Frontal cortex (tissue), 4 donors: Measurements from ENCODE around the gene CRYM. TPM values are rescaled to one million over a fixed set of nuclear protein-coding genes. Genes with fewer than 3 reads are reported as not detected.
"Not testable (repeated sequence)": the region's sequence is repeated elsewhere in the genome, so short reads cannot be mapped to it uniquely, and the experiment has no call there.

ENCODE experiments used
- DNase-seq, 2 donors: peaks; one replicate each; pipeline ENCODE4 v3.0.0; 2012; ENCODE audit warnings: low spot score in 2 of 2
- FAIRE-seq: peaks from 2 replicates; lab custom pipeline; 2012; peaks lifted over from hg19 to GRCh38; lab: Jason Lieb, UNC
- total RNA-seq: library from RNA; depleted of rRNA; stranded (reverse); fragments of >200 nt; gene quantifications from one replicate; pipeline ENCODE4 v1.2.3, GENCODE V29; 2014
- donor health status: control.
- donor health status: control.
- donor health status: control.

The CRYM gene
- total RNA-seq, 1 donor from 2014 or later = 87.2 TPM

DNA sequence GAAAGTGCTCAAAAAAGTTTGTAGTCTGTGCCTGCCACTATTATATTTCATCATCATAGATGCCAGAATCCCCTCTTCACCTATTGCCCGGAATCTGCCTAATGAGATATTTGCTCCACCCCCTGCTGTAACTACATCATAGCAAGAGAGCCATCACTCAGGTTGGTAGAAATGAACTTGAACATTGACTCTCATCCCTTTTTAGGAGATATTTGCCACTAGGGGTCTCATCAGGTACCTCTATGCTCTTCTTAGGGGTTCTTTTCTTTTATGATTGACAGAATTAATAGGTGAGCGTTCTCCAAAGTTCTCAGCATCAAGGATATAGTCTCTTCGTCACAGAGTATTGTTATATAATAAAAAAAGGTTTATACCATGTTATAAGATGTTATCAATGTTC, 24.6 kb downstream of the CRYM start:
- FAIRE-seq (no peak), DNase-seq (no peak)

DNA sequence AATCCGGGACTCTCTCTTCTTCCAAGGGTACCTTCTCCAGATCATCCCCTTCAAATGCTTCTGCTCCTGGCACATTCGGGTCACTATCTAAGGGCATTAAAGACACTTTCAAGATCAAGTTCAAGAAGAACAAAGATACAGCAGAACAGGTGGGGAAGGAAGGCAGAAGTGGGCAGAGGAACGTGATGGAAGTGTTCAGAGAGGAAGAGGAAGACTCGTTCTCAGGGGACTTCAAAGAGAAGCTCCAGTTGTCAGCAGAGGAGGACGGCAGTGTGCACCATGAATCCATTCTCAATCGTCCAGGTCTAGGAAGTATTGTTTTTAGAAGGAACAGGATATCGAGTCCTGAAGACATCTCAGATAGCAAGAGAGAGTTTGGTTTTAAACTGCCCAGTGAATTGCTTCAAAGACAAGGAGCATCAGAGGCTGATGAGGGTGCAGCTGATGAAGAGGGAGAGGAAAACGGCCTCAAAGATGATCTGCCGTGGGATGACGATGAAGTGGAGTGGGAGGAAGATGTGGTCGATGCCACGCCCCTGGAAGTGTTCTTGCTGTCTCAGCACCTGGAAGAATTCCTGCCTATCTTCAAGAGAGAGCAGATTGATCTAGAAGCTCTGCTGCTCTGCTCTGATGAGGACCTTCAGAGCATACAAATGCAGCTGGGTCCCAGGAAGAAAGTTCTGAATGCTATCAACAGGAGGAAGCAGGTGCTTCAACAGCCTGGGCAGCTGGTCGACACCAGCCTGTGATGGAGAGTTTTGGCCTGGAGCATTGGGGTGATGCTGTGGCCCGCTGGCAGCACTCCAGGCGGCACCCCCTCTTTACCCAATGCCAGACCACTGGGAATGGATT, 27.8 kb downstream of the CRYM start:
- DNase-seq = no peak
- no peak for FAIRE-seq

DNA sequence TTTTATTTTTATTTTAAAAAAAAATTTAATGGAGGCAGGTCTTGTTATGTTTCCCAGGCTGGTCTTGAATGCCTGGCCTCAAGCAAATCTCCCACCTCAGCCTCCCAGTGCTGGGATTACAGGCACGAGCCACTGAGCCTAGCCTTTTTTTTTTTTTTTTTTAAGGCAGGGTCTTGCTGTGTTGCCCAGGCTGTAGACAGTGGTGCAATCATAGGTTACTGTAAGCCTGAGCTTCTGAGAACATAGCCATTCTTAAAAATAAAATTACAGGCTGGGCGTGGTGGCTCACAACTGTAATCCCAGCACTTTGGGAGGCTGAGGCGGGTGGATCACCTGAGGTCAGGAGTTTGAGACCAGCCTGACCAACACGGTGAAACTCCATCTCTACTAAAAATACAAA, 29.9 kb downstream of the CRYM start:
- DNase-seq = not testable (repeated sequence)

DNA sequence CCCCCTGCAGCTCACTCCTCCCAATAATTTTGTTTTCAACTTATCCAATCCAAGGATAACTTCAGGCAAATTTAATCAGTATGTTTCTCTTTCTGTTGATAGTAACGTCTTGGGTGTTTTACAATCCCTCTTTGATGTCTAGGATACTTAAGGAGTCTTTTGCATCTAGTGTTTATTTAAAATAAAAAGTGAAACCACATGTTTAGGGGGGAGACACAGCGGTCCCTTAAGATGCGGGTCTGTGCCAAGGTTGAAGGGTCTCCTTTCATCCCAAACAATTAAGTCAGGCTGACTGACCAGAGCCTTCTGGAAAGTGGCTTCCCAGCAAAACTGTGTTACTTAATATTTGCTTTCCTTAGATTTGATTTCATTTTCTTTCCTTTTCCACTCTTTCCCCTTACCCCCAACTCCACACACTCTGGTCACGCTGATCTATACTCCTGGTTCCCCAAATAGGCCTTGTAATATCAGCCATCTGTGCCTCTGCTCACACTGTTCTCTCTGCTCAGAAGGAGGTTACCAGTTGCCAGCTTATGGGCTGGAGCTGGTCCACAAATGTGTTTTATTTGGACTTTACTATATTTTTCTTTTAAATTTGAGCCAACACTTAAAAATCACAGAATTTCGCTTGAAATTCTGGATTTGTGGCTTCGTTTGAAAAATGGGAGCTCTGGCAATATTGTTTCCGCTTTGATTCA, 33.4 kb downstream of the CRYM start:
- FAIRE-seq = no peak
- no peak for DNase-seq

More for the DNA sequence above, 29.9 kb downstream of the CRYM start:
- FAIRE-seq = not testable (repeated sequence)

DNA sequence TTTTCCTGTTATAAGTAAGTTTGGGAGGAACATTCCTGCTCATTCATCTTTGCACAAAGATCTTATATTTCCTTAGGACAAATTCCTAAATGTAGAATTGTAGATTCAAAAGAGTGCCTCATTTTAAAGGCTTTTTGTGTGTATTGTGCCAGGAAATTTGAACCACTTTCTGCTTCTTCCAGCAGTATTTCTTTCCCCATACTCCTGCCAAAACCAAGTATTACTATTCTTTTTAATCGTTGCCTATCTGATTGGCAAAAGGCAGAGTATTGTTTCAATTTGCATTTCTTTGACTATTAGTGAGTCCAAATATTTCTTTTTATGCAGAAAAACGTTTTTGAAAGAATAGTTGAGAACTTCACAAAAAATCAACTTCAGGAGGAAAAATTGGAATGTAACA, 35.3 kb downstream of the CRYM start:
- no peak for FAIRE-seq
- no peak for DNase-seq

DNA sequence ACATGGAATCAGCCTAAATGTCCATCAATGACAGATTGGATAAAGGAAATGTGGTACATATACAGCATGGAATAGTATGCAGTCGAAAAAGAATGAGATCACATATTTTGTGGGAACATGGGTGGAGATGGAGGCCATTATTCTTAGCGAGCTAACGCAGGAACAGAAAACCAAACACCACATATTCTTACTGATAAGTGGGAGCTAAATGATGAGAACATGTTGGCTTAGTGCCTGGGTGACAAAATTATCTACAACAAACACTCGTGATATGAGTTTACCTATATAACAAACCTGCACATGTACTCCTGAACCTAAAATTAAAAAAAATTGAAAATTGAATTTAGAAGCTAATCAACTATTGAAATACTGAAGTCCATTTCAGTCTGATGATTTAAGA, 38.4 kb downstream of the CRYM start:
- DNase-seq = no peak
- FAIRE-seq = no peak

DNA sequence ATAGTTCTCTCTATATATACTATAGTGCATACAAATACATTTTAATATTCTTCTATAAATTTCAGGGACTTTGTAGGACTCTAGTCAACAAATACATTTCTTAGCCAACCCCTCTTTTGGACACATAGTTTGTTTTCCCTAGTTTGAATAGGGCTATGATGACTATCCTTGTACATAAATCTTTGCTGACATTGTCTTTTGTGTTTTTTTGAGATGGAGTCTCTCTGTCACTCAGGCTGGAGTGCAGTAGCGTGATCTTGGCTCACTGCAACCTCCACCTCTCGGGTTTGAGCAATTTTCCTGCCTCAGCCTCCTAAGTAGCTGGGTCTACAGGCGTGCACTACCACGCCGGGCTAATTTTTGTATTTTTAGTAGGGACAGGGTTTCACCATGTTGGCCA, 41.3 kb downstream of the CRYM start:
- FAIRE-seq (no peak), DNase-seq (no peak)

DNA sequence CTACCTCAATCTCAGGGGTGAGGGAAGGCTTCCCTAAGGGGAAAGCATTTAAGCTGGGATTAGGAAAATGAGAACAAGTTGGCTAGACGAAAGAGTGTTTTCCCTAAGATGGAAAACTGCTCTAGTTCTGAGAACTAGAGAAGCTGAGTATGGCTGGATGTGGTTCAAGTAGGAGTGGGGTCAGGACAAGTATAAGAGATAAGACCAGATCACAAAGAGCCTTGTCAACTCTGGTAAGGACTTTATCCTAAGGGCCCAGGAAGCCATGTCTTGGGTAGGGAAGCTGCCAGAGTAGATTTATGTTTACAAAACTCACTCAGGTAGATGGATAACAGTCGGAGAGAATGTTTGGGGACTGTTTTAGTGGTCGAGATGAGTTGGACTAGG, 42.9 kb downstream of the CRYM start:
- DNase-seq (no peak), FAIRE-seq (no peak)

DNA sequence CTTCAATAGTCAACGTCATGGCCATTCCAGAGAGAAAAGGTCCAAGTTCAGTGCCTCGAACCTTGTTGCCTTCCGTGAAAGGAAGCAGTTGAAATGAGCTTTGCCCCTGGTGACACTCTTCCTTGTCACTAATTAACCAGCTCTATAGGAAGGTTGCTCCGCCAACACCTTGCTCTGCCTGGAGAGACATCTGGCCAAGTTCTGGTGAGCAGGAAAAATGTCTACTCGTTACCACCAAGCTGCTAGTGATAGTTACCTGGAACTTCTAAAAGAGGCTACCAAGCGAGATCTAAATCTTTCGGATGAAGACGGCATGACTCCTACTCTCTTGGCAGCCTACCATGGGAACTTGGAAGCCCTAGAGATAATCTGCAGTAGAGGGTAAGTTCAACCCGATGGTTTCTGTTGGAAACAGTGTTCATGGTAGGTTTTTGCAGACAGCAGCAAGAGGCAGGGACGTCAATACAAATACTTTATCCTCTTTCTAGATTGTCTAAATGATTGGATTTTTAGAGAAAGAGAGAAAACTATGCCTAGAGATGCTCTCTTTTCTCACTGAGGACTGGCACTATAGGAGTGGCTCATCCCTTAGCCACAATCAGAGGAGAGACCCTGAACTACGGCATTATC, 44.5 kb downstream of the CRYM start, which contains the start of gene ANKS4B:
Gene ANKS4B (plus strand): TSS at position 179 of the 630 bp plus-strand sequence. CDS start 39 bp downstream, at position 218.
- no peak for DNase-seq
- FAIRE-seq = no peak

DNA sequence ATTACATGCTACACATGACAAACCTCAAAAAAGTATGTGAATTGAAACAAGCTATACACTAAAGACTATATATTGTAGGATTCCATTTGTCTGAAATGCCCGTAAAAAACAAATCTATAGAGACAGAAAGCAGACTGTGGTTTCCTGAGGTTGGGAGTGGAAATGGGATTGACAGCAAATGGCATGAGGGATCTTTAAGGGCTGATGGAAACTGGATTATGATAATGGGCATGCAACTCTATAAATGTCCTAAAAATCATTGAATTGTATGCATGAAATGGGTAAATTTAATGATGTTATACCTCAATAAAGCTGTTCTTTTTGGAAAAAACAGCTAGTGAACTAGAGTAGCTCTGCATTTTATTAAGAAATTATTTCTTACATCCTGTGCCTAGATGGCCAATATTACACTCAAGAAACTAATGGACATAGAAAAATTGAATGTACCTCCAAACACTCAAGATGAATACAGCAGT, 45.0 kb downstream of the CRYM start:
- DNase-seq (no peak), FAIRE-seq (no peak)

DNA sequence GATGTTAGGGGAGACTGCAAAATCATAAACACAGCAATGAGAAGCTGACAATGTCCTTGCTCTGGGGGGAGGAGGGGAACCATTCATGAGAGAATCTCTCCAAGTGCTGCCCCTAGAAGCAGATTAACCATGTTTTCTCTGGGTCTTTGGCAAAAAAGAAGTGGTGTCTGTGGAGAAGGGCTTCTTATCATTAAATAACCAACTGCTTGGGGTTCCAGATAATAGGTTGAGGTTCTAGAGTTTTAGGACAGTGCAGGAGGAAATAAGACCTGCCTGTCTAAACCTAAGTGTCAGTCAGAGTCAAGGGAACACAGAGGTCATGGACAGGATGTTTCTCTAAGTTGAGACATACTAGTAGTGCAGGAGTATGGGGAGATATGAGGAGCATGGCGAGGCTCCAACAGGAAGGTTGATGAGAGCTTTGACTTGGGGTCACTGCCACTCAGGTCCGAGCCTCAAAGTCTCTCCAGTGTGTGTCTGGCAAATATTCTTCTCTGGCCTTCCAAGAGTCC, 49.7 kb downstream of the CRYM start:
- FAIRE-seq = no peak
- no peak for DNase-seq

DNA sequence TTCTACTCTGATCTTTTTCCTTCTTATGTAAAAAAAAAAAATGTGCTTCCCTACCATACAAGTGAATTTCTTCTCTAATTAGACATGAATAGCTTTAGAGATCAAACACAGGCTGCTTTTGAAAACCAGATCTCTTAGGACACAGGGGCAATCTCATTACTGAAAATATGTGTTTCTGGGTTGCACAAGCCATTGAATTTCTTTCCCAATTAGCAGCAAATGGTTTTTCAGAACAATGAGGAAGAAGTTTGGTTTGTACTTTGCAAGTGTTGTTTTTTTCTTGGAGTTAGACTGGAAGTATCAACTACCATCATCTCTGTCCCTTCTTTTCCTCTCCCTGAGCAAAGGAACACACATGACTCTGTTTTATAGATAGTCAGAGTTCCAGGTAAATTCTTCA, 50.2 kb downstream of the CRYM start:
- no peak for DNase-seq

DNA sequence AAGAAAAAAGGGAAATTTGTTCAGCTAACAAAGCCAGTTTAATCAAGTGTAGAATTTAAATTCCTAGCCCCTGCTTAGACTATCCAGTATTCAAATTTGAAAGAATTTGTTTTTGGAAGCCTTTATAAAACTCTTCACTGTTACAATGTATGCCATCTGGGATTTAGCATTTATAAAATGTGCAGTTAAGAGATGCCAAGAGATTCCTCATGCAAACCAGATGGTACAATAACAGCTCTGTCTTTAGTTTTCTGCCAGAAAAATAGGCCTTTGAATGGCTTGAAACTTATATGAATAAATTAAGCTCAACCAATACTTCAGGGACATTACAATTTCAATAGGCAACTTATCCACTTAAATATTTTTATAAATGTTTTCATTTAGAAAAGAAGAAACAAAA, 51.3 kb downstream of the CRYM start:
- DNase-seq (no peak), FAIRE-seq (peak; percentile 8)

More for the DNA sequence above, 50.2 kb downstream of the CRYM start:
- FAIRE-seq = no peak

DNA sequence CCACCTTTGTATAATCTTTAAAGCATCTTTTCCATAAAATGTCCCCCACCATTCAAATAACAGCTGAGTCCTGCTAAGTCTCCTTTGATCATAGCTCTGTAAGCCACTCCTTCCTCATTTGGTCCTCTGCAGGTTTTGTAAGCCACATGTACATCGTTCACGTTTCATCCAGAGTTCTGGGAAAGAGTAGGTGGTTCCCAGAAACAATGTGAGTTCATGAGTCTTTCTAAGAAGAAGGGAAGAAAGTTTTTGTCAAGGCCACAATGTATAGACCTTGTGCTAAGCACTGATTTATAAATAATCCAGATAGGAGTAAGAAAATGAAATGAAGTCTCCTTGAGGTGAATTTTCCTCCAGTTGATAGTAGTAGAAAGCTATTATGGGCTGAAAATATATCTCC, 53.3 kb downstream of the CRYM start:
- DNase-seq (no peak), FAIRE-seq (no peak)

DNA sequence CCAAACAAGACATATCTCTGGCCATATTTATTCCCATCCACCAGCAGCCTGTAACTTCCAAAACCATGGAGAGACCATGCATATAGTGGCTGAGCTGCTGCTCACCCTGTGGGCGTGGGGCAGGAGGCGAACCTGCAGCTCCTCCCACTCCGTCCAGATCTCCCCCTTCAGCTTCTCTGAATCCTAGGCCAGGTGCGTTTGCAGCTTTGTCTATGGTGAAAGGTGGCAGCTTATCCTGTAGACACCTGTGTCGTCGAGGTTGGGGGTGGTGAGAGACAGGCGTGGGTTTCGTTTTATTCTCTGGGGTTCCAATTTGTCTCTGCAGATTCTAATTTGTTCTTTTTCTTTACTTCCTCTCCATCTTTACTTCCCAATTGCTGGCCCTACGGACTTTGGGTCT, 54.3 kb downstream of the CRYM start:
- FAIRE-seq (no peak), DNase-seq (no peak)

DNA sequence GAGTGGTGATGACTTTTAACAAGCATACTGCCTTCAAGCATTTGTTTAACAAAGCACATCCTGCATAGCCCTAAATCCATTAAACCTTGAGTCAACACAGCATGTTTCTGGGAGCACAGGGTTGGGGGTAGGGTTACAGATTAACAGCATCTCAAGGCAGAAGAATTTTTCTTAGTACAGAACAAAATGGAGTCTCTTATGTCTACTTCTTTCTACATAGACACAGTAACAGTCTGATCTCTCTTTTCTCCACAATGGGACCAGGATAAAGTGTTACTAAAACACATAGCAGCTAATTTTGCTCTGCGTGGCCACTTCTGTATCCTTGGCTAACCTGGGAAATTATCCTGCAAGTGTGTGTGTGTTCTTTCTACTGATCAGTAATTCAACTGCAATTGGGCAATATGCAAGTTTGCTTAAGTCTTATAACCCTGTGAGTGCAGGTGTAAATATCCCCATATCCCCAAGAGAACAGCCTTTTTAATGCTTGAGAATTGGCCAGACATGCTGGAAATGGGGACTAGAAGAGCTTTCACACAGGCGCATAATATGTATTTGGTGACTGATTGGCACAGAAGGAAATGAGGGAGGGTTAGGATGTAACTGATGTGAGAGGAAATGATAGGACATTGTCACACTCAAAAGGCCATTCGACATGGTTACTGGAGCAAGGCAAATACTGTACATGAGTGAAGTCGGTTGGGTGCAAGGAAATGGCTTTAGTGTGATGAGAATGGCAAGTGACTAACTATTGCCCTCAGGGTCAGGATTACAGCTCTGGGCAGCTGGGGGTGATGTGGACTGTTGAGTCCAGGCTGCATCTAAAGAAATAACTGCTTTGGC, 55.4 kb downstream of the CRYM start:
- DNase-seq = no peak
- FAIRE-seq = no peak

DNA sequence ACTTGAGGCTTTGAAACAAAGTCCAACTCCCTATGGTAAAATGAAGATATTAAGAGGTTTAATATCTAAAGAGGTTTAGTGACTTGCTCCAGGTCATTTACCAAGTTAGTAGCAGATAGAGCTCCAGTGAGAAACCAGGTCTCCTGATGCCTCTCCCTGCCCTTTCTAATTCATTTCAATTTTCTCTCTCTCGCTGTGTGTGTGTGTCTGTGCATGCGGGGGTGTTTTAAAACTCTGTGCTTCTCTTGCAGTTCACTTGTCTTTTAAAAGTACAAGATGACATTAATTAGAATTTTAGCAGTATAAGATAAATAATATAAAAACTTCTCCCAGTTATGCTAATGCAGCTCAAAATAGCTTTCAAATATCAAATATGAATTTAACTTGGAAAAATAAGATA, 58.5 kb downstream of the CRYM start:
- DNase-seq = no peak
- FAIRE-seq = no peak

DNA sequence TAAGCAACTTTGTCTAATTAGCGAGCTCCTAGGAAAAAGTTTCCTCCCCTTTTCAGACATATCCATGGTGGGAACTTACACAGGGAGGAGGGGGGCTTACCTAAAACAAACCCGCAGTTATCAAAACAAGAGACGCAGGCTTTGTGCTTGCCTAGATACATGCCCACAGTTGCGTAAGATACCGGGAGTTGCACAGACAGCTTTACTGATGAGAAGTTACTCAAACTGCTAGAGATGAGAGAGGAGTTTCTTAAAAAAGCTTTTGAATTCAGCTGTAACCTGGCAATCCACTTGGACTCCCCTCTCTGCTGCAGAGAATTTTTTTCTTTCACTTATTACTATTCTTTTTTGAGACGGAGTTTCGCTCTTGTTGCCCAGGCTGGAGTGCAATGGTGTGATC, 59.9 kb downstream of the CRYM start:
- DNase-seq = no peak
- no peak for FAIRE-seq

DNA sequence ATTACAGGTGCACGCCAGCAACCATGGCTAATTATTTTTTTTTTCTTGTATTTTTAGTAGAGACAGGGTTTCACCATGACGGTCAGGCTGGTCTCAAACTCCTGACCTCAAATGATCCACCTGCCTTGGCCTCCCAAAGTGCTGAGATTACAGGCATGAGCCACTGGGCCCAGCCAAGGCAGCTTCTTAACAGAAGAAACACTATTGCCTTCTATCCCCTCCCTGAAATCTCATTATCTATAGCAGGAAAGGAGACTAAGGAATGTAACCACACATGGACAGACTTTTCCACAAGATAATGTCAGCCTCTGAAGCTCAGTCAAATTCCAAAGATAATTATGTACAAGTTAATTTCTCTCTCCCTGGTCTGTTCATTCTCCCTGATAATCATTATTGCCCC, 61.0 kb downstream of the CRYM start:
- no peak for FAIRE-seq
- DNase-seq = no peak

DNA sequence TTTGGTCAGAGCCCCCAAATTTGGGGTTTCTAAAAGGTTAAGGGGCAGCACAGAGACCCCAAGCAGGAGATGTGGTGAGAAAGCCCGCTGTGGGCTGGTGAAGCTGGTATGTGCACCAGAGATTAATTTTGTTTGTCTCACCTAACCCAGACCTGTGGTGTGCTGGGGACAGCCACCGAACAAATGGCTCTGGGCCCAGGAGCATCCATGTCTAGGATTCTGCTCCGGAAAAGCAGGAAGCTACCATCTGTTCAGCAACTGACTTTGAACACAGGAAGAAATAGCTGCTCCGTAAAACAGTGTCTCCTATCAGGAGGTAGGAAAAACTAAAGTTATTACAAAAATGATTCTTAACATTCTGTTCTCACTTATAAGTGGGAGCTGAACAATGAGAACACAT, 64.0 kb downstream of the CRYM start:
- DNase-seq (no peak), FAIRE-seq (no peak)
